Stimulated activated CD8-positive, alpha-beta memory T cell treated with anti-CD3 and anti-CD28 coated beads, Interleukin-7, amount 100 ng/mL, for 1 hour (primary cell): ENCODE data around the gene ECE1.

Experiments used
- DNase-seq, 2 donors: peaks; one replicate each; pipeline ENCODE4 v3.0.0-alpha.2; 2020; ENCODE audit warnings: low read depth in 2 of 2

The ECE1 gene

DNA sequence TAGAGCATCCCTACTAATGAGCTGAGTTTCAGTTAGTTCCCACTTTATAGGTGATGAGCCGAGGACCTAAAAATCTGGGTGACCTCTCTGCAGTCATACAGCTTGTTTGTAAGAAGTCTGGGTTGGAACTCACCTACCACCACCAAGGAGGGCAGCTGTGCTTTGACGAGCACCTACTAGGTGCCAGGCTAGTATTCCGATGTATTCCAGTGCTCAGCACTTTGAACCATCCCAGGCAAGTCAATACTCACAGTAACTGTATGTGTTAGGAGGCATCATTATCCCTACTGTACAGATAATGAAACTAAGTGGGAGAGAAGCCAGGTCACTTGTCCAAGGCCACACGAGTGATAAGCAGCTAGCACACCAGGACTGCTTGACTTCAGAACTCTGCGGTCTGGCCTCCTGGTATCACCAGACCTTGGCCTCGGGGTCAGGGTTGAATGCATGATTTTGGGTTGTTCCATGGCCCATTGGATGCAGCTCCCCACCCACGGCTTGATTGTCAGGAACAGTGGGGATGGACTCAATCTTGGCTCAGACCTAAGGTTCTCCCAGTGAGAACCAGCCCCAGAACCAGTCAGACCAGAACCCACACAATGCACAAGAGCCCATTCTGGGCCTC is 20.7 kb downstream of the ECE1 start:
- DNase-seq, result no peak

DNA sequence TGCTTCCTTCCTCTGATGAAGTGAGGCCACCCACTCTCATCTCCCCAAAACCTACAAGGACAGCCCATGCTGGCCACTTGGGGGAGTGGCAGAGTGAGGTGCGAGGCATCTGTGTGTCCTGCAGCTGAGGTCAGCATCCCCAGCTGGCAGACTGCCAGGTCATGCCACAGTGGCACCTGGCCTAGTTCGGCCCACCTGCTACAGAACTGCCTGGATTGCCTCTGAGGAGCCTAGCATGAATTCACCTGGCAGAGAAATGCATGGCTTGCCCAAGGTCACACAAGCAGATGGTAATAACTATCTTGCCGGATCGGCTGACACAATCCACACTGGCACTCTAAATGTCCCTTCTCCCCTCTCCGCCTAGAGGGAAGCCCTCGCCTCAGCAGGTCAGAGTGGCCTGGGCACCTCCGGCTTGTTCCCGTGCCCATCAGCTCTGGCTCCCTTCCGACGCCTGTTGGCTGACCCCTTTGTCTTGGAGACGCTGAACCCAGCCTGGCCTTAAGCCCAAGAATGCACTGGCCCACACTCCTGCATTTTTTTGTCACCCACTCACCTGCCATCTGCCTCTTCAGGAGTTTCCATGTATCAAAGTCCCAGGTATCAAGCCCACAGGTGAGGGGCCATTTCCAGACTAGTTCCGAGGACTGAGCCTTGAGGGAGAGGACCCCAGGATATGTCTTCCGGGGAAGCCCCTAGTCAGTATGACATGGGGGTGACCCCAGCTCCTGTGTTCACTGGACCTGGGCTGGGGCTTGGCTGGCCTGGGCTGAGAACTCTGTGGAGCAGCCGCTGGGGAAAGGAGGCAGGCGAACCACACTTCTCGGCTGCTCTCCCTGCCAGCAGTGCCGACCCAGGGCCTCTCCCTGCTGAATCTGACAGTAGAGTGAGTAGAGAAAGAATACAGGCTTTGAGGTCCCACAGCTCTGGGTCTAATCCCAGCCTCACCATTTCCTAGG is 21.7 kb downstream of the ECE1 start:
- no peak for DNase-seq

DNA sequence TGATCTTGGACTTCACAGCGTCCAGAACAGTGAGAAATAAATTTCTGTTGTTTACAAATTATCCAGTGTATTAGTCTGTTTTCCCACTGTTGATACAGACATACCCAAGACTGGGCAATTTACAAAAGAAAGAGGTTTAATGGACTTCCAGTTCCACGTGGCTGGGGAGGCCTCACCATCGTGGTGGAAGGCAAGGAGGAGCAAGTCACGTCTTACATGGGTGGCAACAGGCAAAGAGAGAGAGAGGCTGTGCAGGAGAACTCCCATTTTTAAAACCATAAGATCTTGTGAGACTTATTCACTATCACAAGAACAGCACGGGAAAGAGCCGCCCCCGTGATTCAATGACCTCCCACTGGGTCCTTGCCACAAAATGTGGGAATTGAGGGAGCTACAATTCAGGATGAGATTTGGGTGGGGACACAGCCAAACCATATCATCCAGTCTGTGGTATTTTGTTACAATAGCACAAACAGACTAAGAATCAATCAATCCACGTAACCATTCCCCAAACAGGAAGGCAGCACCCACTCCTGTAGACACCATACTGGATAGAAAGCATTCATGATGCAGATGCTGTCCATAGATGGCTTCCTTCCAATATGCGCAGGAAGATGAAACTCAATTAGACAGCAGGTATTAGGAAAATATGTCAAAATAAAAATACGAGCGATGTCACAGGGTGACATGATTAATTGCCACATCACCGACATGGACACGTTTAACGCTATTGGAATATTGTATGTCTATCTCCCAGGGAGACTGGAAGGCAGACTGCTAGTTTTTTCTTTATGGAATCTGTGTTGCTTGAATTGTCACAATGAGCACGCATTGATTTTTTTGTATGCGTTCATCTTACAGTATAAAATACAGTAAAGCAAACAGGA is 22.8 kb downstream of the ECE1 start:
- DNase-seq, result no peak

DNA sequence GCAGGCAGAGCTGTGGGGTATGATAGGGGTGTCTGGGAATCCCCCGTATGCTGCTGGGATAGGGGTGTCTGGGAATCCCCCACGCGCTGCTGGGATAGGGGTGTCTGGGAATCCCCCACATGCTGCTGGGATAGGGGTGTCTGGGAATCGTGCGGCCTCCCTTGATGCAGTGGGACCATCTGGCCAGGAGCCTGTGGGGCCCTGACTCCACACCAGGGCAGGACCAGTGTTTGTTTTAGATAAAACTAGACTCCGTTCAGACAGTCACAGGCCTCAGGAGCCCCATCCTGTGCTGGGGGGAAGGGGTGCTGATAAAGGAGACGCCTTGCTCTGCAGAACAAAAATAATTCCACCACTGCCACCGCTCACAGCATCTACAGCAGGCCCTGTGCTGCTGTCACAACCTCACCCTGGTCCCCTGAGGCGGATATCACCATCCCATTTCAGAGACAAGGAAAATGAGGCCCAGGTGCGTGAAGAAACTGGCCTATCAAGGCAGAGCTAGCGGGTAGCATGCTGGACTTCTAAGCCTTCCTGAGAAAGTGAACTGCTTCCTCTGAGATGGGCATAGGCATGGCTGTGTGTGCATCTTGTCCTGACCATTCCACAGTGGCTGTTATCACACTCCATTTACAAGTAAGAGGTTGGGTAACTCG is 24.0 kb downstream of the ECE1 start:
- no peak for DNase-seq

DNA sequence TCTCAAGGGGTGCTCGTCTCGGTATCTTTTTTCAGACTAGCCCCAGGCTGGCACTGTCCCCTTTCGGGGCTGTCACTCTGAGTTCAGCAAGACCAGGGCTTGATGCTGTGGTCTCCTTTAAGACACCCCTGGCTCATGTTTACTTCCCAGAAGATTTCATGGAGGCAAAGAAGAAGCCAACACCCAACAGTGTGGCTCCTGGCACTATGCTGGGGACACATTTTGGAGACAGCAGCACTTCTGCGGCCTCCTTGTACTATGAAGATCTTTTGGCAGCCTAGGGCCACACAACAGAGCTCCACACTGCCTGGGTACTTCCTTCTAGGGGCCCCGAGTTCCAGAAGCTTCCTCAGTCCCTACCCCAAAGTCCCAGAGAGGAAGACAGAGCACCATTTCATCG is 24.6 kb downstream of the ECE1 start:
- no peak for DNase-seq

DNA sequence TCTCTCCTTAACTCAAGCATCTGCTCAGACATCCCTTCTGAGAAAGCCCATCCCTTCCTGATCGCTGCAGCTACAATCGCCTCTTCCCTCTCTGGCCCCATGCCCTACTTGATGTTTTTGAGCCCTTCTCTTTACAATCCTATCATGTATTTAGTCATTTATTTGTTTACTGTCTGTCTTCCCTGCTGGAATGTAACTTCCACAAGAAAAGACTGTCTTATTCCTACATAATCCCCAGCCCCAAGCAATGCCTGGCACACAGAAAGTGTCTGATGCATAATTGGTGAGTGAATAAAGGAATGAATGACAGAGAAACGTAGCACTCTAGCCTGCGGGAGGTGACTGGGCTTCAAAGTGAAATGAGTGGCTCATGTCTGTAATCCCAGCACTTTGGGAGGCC is 25.4 kb downstream of the ECE1 start:
- DNase-seq, result no peak

DNA sequence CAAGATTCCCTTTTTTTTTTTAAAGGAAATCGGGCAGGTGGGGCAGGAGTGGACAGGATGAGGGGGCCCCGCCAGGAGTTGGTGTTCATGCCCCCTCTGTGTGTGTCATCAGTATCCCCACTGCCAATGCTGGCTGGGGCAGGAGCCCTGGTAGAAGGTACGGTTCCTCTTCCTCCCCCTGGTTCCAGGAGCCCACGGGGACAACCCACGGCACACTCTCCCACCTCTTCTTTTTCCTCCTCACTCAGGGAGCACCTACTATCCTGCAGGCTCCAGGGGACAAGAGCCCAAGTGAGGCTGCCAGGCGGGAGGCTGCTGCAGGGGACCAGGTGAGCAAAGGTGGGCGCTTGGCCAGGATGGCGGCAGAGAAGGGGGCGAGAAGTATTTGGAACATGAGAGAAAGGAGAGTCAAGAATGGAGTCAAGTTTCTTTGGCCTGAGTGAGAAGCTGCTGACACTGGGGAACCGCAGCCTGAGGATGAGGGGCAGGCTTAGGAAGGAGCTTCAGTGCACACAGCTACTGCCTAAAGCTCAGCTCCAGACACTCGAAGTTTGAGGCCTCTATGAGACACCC is 26.5 kb downstream of the ECE1 start:
- DNase-seq, result no peak

DNA sequence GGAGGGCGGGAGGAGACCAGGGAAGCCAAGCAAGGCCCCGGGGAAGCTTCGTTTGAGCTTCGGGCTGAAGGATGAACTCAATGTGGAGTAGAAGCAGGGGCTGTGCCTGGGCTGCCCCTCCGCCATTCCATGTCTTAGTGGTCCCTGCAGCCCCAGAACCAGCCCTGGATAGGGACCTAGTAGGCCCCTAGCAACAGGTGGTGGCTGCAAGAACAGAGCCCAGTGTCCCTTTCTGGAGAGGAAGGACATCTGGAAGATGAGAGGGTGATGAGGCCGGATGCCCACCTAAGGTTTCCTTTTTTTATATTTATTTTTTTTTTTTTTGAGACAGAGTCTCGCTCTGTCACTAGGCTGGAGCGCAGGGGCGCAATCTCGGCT is 27.2 kb downstream of the ECE1 start:
- no peak for DNase-seq

DNA sequence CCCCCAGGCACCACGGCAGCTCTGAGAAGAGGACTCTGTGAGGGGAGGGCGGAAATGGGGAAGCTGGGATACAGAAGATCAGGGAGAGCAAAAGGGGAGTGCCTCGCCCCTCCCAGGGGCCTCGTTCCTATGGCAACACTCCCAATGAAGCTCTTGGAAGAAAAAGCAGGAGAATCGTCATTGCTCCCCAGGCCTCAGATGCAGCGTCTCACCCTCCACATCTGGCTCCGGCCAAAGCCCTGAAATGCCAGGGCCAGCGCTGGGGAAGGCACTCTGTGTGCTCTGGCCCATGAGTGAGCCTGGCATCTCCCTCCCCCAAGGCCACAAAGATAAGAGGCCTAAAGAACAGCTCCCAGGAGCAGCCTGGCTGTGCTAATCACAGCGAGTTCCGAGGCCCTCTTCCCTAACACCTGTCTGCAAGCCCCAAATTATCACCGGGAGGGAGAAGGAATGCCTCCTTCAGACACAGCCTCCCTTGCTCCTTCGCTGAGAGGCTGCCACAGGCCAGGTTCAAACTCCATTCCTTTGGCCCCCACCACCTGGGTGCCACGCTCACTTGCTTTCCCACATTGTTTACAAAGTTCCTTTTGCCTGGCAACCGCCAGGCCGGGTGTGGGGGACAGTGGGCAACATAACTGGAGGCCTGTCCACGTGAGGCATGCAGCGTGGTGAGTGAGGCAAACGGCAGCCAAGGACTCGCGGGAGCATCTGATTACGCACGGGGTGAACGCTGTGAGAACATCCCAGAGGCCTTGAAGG is 27.8 kb downstream of the ECE1 start:
- no peak for DNase-seq

DNA sequence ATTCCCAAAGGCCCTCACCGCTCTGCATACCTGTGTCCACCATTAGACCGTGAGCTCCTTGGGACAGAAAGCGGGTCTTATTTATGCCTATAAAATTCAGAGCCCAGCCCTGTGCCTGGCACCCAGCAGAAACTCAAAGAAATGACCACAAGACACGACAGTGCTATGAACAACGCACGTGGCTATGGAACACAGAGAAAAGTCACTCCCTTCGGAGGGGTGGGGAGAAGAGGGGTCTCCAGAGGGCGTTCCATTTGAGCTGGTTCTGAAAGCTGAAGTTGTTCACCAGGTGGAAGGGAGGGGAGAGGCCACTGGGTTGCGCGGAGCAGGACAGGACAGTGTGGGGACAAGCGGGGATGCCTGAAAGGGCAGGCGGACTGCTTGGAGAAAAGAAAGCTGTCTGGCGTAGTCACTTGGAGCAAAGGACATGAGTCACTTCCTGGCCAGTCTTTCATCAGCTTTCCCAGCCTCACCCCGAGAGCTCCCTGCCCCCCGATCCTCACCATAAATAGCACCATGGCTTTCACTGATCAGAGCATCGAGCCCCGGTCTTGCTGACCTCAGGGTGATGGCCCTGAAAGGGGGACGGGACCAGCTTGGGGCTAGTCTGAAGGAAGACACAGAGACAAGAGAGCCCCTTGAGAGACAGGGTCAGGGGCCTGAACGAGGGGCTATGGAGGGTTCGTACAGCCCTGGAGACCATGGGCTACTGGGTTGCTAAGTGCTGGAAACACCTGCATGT is 28.5 kb downstream of the ECE1 start:
- DNase-seq, result no peak

DNA sequence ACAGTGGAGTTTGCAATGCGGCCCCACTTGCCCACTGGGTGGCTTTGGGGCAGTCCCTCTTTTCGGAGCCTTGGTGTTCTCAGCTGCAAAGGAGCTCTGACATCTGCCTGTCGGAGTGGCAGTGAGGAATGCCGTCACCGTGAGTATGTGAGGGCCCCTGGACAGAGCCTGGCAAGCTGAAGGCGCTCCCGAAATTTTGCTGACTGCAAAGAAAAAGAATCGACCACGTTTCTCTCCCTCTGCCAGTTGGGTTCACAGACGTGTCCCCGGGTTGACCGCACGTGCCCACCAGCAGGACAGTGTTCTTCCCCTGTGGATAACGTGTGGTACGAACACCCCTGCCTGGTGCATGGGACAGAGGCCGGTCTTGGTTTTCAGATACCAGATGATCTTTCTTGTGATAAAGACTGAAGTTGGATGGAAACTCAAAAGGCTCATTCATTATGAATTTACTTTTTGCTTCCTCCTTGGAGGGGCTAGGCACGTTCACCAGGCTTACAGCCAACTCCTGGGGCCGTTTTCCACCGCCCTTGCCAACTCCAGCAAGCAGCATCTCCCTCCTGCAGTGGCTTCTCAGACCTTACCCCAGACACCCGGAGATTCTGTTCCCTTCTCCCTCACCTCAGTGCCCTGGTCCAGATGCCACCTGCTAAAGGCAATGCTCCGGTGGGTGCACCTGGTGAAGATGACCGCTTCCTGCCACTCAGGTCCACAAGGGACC is 29.7 kb downstream of the ECE1 start:
- no peak for DNase-seq

DNA sequence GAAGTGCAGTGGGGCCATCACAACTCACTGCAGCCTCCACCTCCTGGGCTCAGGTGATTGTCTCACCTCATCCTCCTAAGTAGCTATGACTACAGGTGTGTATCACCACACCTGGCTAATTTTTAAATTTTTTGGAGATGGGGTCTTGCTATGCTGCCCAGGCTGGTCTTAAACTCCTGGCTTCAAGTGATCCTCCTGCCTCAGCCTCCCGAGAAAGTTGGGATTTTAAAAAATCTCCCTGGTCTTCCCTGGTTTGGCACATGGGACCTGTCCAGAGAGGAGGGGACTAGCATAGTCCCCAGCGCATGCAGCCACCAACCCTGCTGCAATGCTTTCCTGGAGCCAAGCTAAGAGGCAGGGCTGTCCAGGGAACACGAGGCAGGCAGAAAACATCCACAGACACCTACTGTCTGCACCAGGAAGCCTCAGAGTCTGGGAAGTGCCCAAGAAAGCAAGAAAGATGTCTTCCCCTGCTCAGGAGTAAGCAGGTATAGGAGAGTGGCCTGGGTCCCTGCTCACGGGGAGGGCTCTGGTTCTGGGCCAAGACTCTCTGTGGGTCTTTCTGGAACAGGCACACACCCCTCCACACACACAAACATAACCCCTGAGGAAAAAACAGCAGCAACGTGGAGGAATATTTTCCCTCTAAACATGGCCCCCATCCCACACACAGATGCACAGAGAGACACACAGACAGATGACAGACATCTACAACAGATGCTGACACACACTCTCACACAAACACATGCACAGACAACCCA is 30.8 kb downstream of the ECE1 start:
- DNase-seq, result no peak

DNA sequence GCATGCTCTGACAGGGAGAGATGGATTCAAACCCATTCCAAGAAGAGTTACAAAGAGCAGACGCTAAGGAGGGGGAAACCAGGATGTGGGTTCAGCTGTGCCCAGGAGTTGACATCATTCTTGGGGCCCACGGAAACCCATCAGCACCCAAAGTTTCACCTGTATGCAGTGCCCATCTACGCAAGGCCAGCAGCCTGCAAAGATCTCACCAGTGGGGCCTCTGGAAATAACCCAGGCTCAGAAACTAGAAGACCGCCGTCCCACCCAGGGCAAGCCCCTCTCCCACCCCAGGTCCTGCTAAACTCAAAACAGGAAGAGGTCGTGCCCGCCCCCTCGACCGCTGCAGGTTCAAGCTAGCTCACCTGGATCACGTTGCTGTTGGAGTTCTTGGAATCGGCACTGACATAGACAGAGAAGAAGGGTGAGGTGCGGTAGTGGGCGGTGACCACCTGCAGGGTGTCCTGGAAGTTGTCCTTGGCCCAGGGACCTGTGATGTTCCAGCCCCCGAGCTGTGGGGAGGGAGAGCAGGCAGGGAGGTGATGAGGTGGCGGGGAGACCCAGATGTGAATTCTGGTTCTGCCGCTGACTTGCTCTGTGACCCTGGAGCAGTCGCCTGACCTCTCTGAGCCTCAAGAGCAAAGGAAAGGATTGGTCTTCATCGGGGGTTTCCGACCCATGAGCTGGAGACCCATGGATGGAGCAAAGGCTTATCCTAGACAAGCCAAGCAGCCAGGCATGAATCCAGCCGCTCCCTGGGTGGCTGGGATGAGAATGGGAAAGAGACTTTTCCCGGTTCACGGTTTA is 31.7 kb downstream of the ECE1 start:
- DNase-seq, result no peak

DNA sequence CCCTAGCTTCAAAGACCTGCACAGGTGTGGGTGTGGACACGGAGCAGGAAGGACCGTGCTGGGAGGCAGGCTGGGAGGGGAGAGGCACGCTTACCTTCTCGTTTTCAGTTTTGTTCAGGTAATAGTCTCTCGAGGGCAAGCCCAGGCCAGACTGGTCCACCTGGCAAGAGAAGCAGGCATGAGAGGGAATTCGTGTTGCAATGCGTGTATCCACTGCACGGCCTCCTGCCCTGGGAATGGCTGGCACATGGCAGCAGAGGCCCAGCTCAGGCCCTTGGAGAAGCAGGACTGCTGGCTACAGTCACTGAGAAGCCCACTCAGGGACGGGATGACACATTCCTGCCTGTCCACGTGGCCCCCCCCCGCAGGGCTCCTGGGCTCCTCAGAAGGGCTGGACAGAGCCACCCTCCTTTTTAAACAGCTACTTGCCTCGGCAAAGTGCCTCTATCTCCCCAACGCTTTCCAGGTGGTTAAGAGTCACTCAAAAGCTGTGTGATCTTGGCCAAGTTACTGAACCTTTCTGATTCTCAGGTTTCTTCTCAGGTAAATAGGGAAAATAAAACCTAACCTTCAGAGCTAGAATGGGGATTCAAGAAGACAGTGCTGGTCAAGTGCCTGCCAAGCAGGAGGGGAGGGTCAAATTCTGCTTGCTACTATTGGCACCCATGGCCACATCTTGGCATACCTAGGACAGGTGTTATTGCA is 32.7 kb downstream of the ECE1 start:
- no peak for DNase-seq

DNA sequence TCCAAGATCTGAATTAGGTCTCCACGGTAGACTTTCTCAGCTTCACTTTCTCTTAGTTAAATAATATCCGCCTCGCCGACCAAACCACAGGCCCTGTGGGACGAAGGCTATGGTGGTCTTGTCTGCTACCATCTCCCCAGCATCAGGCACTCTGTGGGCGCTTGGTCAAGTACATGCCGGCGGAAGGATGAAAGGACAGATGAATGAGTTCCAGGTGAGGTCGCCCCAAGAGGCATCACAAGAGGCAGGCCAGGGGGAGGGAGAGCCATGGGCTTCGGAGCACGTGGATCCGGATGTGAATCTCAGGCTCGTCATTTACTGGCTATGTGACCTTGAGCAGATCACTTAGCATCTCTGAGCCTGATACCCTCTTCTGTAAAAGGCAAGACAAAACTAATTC is 33.5 kb downstream of the ECE1 start:
- no peak for DNase-seq

DNA sequence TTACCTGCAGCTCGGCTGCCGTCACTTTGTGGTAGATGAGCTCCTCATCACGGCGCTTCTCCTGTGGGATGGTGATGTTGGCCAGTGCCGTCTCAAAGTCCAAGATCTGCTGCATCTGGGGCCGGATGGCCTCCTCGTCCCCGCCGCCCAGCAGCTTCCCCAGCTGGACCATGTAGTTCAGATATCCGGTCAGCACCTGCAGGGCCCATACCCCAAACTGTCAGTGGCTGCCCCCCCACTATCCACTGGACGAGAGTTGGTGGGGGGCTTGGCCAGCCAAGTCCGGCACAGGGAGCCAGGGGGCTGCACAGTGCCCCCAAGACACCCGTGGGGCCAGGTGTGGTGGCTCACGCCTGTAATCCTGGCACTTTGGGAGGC is 34.3 kb downstream of the ECE1 start:
- DNase-seq, result no peak

DNA sequence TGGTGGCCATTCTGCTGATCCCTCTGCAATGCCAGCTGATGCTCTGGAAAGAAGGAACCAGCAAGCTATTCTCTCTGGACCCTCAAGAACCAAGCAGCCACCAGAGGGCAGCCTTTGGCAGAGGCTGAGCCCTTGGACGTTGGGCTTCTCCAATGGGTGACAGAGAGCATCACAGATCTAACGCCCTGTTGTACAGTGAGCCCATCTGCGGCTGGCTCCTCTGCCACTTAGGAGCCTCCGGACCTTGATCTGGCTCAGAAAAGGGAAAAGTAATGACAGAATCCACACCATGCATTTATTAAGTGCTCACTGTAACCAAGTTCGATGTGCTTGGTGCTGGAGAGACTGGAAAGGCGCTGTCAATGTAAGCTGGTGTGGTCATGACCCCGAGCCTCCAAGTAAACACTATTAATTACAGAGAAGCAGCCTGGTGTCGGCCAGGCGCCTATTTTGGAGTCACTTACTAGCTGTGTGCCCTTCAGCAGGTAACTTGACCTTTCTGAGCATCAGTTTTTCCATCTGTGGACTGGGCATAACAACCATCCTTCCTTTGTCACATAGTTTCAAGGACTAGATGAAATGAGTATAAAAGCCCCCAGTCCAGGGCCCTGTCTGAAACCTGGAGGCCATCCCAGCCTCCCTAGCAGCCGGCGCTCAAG is 34.9 kb downstream of the ECE1 start:
- DNase-seq, result peak; percentile 65 to 71
